Liver (tissue), 9 donors: Measurements from ENCODE around the gene LTBP2. TPM values are rescaled to one million over a fixed set of nuclear protein-coding genes. Genes with fewer than 3 reads are reported as not detected.

Source experiments
- DNase-seq: peaks from one replicate; pipeline ENCODE4 v3.0.0-alpha.2; 2017; ENCODE audit warnings: low spot score
- H3K27ac ChIP-seq, 2 donors: one replicate each; pipeline ENCODE4 v1.7.0; 2013; ENCODE audit warnings: inconsistent platforms in 2 of 2, low read length in 2 of 2, control low read depth in 1 of 2, low read depth in 1 of 2, mild to moderate bottlenecking in 1 of 2
- H3K27me3 ChIP-seq, 4 donors: one replicate each; pipeline versions ENCODE4 v1.6.1 to v1.7.0; 2013; ENCODE audit warnings: low read length in 3 of 4, inconsistent platforms in 1 of 4, mild to moderate bottlenecking in 1 of 4, moderate library complexity in 1 of 4; ENCODE audit not compliant: control insufficient read depth in 4 of 4, insufficient read depth in 4 of 4
- H3K36me3 ChIP-seq, 4 donors: one replicate each; pipeline versions ENCODE4 v1.6.1 to v1.7.0; 2013; ENCODE audit warnings: low read length in 3 of 4, mild to moderate bottlenecking in 3 of 4, low read depth in 1 of 4, moderate library complexity in 1 of 4; ENCODE audit not compliant: control insufficient read depth in 4 of 4, insufficient read depth in 3 of 4
- H3K4me1 ChIP-seq, 4 donors: one replicate each; pipeline versions ENCODE4 v1.6.1 to v1.7.0; 2013; ENCODE audit warnings: low read length in 3 of 4, mild to moderate bottlenecking in 3 of 4, moderate library complexity in 1 of 4; ENCODE audit not compliant: control insufficient read depth in 4 of 4, insufficient read depth in 4 of 4
- H3K4me3 ChIP-seq, 3 donors: one replicate each; pipeline versions ENCODE4 v1.6.1 to v1.7.0; 2013; ENCODE audit warnings: low read length in 3 of 3, control low read depth in 1 of 3, low read depth in 1 of 3, mild to moderate bottlenecking in 1 of 3
- H3K9ac ChIP-seq, 2 donors: one replicate each; pipeline ENCODE4 v1.7.0; 2013; ENCODE audit warnings: low read length in 2 of 2, mild to moderate bottlenecking in 2 of 2, moderate library complexity in 2 of 2, control low read depth in 1 of 2, low read depth in 1 of 2
- H3K9me3 ChIP-seq, 4 donors: one replicate each; pipeline versions ENCODE4 v1.6.1 to v1.7.0; 2013; ENCODE audit warnings: low read length in 3 of 4; ENCODE audit not compliant: control insufficient read depth in 4 of 4
- ATF3 ChIP-seq: IDR thresholded peaks from 2 replicates; pipeline ENCODE4 v1.6.1; 2016; ENCODE audit warnings: antibody characterized with exemption
- CTCF ChIP-seq: fragments of 150-350 bp; IDR thresholded peaks from 2 replicates; pipeline ENCODE4 v1.5.1; 2017; ENCODE audit warnings: improper control_type of control experiment, low read depth, low read length; ENCODE audit not compliant: missing input control
- EGR1 ChIP-seq, 2 donors: IDR thresholded peaks; 2 replicates each; pipeline ENCODE4 v1.6.1; 2016 to 2018; ENCODE audit warnings: antibody characterized with exemption in 2 of 2, low read depth in 2 of 2
- FOXA1 ChIP-seq: IDR thresholded peaks from 2 replicates; pipeline ENCODE4 v1.6.1; 2016; ENCODE audit warnings: antibody characterized with exemption
- FOXA2 ChIP-seq: IDR thresholded peaks from 2 replicates; pipeline ENCODE4 v1.6.1; 2016; ENCODE audit warnings: antibody characterized with exemption
- GABPA ChIP-seq, 2 donors: IDR thresholded peaks in 1 of 2; conservative IDR thresholded peaks in 1 of 2; 2 replicates each; pipeline ENCODE4 v1.6.1; 2016; ENCODE audit warnings: antibody characterized with exemption in 2 of 2, mild to moderate bottlenecking in 1 of 2, moderate library complexity in 1 of 2
- HNF4A ChIP-seq, 2 donors: conservative IDR thresholded peaks; 2 replicates each; pipeline ENCODE4 v1.6.1; 2016; ENCODE audit warnings: antibody characterized with exemption in 2 of 2, mild to moderate bottlenecking in 2 of 2
- HNF4G ChIP-seq: IDR thresholded peaks from 2 replicates; pipeline ENCODE4 v1.6.1; 2016; ENCODE audit warnings: antibody characterized with exemption
- JUND ChIP-seq, 2 donors: IDR thresholded peaks; 2 replicates each; pipeline ENCODE4 v1.6.1; 2016; ENCODE audit warnings: antibody characterized with exemption in 2 of 2
- MAX ChIP-seq: IDR thresholded peaks from 2 replicates; pipeline ENCODE4 v1.6.1; 2016; ENCODE audit warnings: antibody characterized with exemption
- NR2F2 ChIP-seq: IDR thresholded peaks from 2 replicates; pipeline ENCODE4 v1.6.1; 2016; ENCODE audit warnings: antibody characterized with exemption
- RAD21 ChIP-seq, 2 donors: IDR thresholded peaks; 2 replicates each; pipeline ENCODE4 v1.6.1; 2016; ENCODE audit warnings: antibody characterized with exemption in 2 of 2, mild to moderate bottlenecking in 2 of 2
- REST ChIP-seq: IDR thresholded peaks from 2 replicates; pipeline ENCODE4 v1.6.1; 2016; ENCODE audit warnings: antibody characterized with exemption, mild to moderate bottlenecking
- RXRA ChIP-seq, 2 donors: IDR thresholded peaks; 2 replicates each; pipeline ENCODE4 v1.6.1; 2017 to 2018; ENCODE audit warnings: antibody characterized with exemption in 2 of 2, mild to moderate bottlenecking in 1 of 2
- SP1 ChIP-seq: IDR thresholded peaks from 2 replicates; pipeline ENCODE4 v1.6.1; 2018; ENCODE audit warnings: antibody characterized with exemption, mild to moderate bottlenecking
- TAF1 ChIP-seq: conservative IDR thresholded peaks from 2 replicates; pipeline ENCODE4 v1.6.1; 2016; ENCODE audit warnings: antibody characterized with exemption, mild to moderate bottlenecking
- YY1 ChIP-seq: IDR thresholded peaks from 2 replicates; pipeline ENCODE4 v1.6.1; 2016; ENCODE audit warnings: antibody characterized with exemption, mild to moderate bottlenecking
- WGBS: extraction: QIAGEN DNeasy Blood & Tissue Kit; methylation state at CpG from one replicate; pipeline ENCODE4 v1.1.7; 2013; 5-methylcytosine and 5-hydroxymethylcytosine counted together
- polyA plus RNA-seq, 2 donors: library from polyadenylated mRNA; stranded (reverse) in 1 of 2; unstranded in 1 of 2; fragments of 200-250 nt in 1 of 2; fragments of >200 nt in 1 of 2; fragmentation: Nextera tagmentation in 1 of 2; extraction: Ambion mirVana in 1 of 2; gene quantifications; one replicate each; pipeline versions ENCODE4 v1.2.1 to v1.2.3, GENCODE V29; 2013 to 2015
- total RNA-seq, 2 donors: library from RNA; depleted of rRNA; stranded (reverse); fragments of >200 nt; gene quantifications; one replicate each; pipeline ENCODE4 v1.2.3, GENCODE V29; 2014
- TF ChIP-seq, protein P1 (sequence below): IDR thresholded peaks from 2 replicates; pipeline ENCODE4 v1.6.1; 2016; ENCODE audit warnings: antibody characterized with exemption
- donor health status: healthy.
- donor health status: healthy.
- donor health status: healthy.
- donor health status: healthy.
- donor health status: healthy.

Gene LTBP2
- total and polyA plus RNA-seq, 4 donors = 0.24 to 1.3 (median 0.89) TPM

DNA sequence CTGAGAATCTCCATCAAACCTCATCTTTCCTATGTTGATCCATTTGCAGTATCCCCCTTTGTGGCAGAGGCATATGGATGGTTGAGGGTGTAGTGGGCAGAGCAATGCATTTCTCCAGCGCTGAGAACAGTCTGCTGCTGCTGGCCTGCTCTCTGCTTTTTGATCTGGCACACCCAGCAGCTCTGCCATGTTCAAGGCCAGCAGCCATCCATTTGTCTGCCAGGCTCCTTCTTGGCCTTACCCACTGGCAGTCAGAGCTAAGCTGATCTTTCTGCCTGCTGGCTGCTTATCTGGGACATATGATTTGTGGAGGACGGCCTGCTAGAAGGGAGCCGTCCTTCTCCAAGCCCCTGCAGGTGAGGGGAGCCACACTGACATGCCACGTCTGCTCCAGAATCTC lies 135.9 kb downstream of the LTBP2 start:
- no peak for DNase-seq
- H3K36me3 ChIP-seq = peaks cover 7 to 23% (median 14%) of the 10 kb centered on the region in 4 donors
- no peaks in the 10 kb centered on the region for H3K9me3 ChIP-seq
- TF ChIP-seq JUND (IDR thresholded peaks at IDR 0.05) (no peak), FOXA2 (no peak), SP1 (no peak), CTCF (no peak), GABPA (IDR thresholded peaks at IDR 0.05 in 1 of 2, conservative IDR thresholded peaks at IDR 0.05 in 1 of 2) (no peak), YY1 (no peak), NR2F2 (no peak), FOXA1 (no peak), RXRA (IDR thresholded peaks at IDR 0.05) (no peak), ATF3 (no peak), EGR1 (IDR thresholded peaks at IDR 0.05; ENCODE audit: low read depth in 2 of 2) (no peak), REST (no peak), HNF4A (conservative IDR thresholded peaks at IDR 0.05) (no peak), TAF1 (no peak), HNF4G (no peak), RAD21 (IDR thresholded peaks at IDR 0.05) (no peak), MAX (no peak)
- TF ChIP-seq, protein P1, sequence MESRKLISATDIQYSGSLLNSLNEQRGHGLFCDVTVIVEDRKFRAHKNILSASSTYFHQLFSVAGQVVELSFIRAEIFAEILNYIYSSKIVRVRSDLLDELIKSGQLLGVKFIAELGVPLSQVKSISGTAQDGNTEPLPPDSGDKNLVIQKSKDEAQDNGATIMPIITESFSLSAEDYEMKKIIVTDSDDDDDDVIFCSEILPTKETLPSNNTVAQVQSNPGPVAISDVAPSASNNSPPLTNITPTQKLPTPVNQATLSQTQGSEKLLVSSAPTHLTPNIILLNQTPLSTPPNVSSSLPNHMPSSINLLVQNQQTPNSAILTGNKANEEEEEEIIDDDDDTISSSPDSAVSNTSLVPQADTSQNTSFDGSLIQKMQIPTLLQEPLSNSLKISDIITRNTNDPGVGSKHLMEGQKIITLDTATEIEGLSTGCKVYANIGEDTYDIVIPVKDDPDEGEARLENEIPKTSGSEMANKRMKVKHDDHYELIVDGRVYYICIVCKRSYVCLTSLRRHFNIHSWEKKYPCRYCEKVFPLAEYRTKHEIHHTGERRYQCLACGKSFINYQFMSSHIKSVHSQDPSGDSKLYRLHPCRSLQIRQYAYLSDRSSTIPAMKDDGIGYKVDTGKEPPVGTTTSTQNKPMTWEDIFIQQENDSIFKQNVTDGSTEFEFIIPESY = no peak
- 94% methylated on average over 4 of the region's 4 CpGs for WGBS
- H3K4me1 ChIP-seq = no peaks in the 10 kb centered on the region
- no peaks in the 10 kb centered on the region for H3K27me3 ChIP-seq
- H3K27ac ChIP-seq = no peak overlapping the region
- no peak overlapping the region for H3K4me3 ChIP-seq
- H3K9ac ChIP-seq = no peak overlapping the region
